Smooth muscle cell (in vitro differentiated cells): ENCODE results near the gene B4GALT3. TPM values are rescaled to one million over a fixed set of nuclear protein-coding genes. Genes with fewer than 3 reads are reported as not detected.

ENCODE experiments used
- DNase-seq: peaks from one replicate; lab custom pipeline; 2025; ENCODE audit not compliant: unreplicated experiment; lab: John Stamatoyannopoulos, UW
- H2AFZ ChIP-seq: fragments of 200-600 bp; sonication (generic); 2 replicates; pipeline ENCODE4 v1.6.0; 2016; ENCODE audit warnings: antibody characterized with exemption, low read depth, mild to moderate bottlenecking
- H3F3A ChIP-seq: fragments of 200-600 bp; sonication (generic); 2 replicates; pipeline ENCODE4 v1.6.0; 2017; ENCODE audit warnings: antibody characterized with exemption, low read depth
- H3K27ac ChIP-seq: fragments of 200-600 bp; sonication (generic); 2 replicates; pipeline ENCODE4 v1.5.1; 2016; ENCODE audit warnings: low read depth, mild to moderate bottlenecking
- H3K27me3 ChIP-seq: fragments of 200-600 bp; sonication (generic); 2 replicates; pipeline ENCODE4 v1.6.1; 2016; ENCODE audit warnings: low read depth, mild to moderate bottlenecking
- H3K36me3 ChIP-seq: fragments of 200-600 bp; sonication (generic); 2 replicates; pipeline ENCODE4 v1.5.1; 2016; ENCODE audit warnings: low read depth
- H3K4me1 ChIP-seq: fragments of 200-600 bp; sonication (generic); 2 replicates; pipeline ENCODE4 v1.5.1; 2016; ENCODE audit warnings: low read depth
- H3K4me2 ChIP-seq: fragments of 200-600 bp; sonication (generic); 2 replicates; pipeline ENCODE4 v1.6.0; 2016; ENCODE audit warnings: mild to moderate bottlenecking
- H3K4me3 ChIP-seq: fragments of 200-600 bp; sonication (generic); 2 replicates; pipeline ENCODE4 v1.5.1; 2016; ENCODE audit warnings: mild to moderate bottlenecking
- H3K79me2 ChIP-seq: fragments of 200-600 bp; sonication (generic); 2 replicates; pipeline ENCODE4 v1.6.0; 2016; ENCODE audit warnings: low read depth, mild to moderate bottlenecking
- H3K9ac ChIP-seq: fragments of 200-600 bp; sonication (generic); 2 replicates; pipeline ENCODE4 v1.6.0; 2016; ENCODE audit warnings: low read depth
- H3K9me3 ChIP-seq: fragments of 200-600 bp; sonication (generic); replicated peaks from 2 replicates; pipeline ENCODE4 v1.5.1; 2016; ENCODE audit warnings: low read depth
- H4K20me1 ChIP-seq: fragments of 200-600 bp; sonication (generic); 2 replicates; pipeline ENCODE4 v1.6.0; 2016; ENCODE audit warnings: low read depth
- WGBS: methylation state at CpG from one replicate; pipeline ENCODE4 v1.1.7; 2016; ENCODE audit warnings: low lambda C conversion rate; 5-methylcytosine and 5-hydroxymethylcytosine counted together
- polyA plus RNA-seq: library from polyadenylated mRNA; unstranded; fragments of >200 nt; fragmentation: Nextera tagmentation; extraction: Ambion mirVana; gene quantifications from 2 replicates; pipeline ENCODE4 v1.2.1, GENCODE V29; 2016
- total RNA-seq: library from RNA; depleted of rRNA; stranded (reverse); fragments of >200 nt; gene quantifications from 2 replicates; pipeline ENCODE4 v1.2.3, GENCODE V29; 2014
- TF ChIP-seq, protein P1 (sequence below): fragments of 200-600 bp; sonication (generic); IDR thresholded peaks from 2 replicates; pipeline ENCODE4 v1.5.1; 2017; ENCODE audit warnings: borderline replicate concordance, mild to moderate bottlenecking, antibody characterized with exemption; ENCODE audit not compliant: insufficient read depth, poor library complexity, severe bottlenecking

Gene B4GALT3
- total RNA-seq, result 21.4 and 21.9 TPM in 2 replicates
- polyA plus RNA-seq, result 44.9 and 47.0 TPM in 2 replicates

GRCh38 chr1:161177112-161177935 lies at the start of gene B4GALT3:
B4GALT3 (minus strand) TSS chr1:161177507; CDS start chr1:161176060, 1,447 bp downstream.
- Histone ChIP-seq H3K36me3 (no peaks in the 10 kb centered on the region), H3K4me2 (peak within 1 kb of the TSS; percentile 99), H3K27ac (peak within 1 kb of the TSS; percentile 63), H4K20me1 (no peaks in the 10 kb centered on the region), H3K4me3 (peak within 1 kb of the TSS; percentile 90), H3K9me3 (no peaks in the 10 kb centered on the region), H3K79me2 (peaks cover 10% of the 10 kb centered on the region), H3F3A (no peaks in the 10 kb centered on the region), H3K4me1 (peaks cover 7% of the 10 kb centered on the region), H3K9ac (peak within 1 kb of the TSS; percentile 98), H3K27me3 (no peaks in the 10 kb centered on the region), H2AFZ (peak within 1 kb of the TSS; percentile 99)
- 2% methylated on average over 39 of the region's 50 CpGs for WGBS
- TF ChIP-seq, protein P1, sequence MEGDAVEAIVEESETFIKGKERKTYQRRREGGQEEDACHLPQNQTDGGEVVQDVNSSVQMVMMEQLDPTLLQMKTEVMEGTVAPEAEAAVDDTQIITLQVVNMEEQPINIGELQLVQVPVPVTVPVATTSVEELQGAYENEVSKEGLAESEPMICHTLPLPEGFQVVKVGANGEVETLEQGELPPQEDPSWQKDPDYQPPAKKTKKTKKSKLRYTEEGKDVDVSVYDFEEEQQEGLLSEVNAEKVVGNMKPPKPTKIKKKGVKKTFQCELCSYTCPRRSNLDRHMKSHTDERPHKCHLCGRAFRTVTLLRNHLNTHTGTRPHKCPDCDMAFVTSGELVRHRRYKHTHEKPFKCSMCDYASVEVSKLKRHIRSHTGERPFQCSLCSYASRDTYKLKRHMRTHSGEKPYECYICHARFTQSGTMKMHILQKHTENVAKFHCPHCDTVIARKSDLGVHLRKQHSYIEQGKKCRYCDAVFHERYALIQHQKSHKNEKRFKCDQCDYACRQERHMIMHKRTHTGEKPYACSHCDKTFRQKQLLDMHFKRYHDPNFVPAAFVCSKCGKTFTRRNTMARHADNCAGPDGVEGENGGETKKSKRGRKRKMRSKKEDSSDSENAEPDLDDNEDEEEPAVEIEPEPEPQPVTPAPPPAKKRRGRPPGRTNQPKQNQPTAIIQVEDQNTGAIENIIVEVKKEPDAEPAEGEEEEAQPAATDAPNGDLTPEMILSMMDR, result peak; percentile 13
- DNase-seq, result peak; percentile 83

DNA sequence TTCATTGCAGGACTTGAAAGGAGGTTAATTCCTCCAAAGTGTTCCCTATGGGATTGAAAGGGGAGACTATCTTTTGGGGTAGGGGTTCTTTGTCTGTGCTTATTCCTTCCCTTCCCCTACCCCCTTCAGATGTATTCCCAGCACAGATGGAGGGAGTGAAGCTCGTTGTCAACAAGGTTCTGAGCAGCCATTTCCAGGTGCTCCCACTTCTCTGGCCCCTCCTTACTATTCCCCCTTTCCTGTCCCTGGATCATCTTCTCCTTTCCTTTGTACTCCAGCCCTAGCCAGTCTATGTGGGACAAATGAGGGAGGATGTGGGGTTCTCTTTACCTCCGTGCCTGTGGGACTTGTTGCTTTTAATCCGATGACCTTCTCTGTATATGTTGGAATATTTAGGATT lies 49.5 kb upstream of the B4GALT3 start:
- no peak for DNase-seq
- peak overlapping the region; percentile 87 for H3K4me2 ChIP-seq
- no peaks in the 10 kb centered on the region for H3K9me3 ChIP-seq
- 79% methylated on average over 3 of the region's 3 CpGs for WGBS
- no peak overlapping the region for H2AFZ ChIP-seq
- H3K27ac ChIP-seq, result no peak overlapping the region
- H3K9ac ChIP-seq, result no peak overlapping the region
- no peaks in the 10 kb centered on the region for H3K36me3 ChIP-seq
- no peaks in the 10 kb centered on the region for H3F3A ChIP-seq
- no peaks in the 10 kb centered on the region for H4K20me1 ChIP-seq
- H3K27me3 ChIP-seq, result no peaks in the 10 kb centered on the region
- TF ChIP-seq, protein P1, result no peak
- H3K79me2 ChIP-seq, result no peaks in the 10 kb centered on the region
- H3K4me3 ChIP-seq, result peak overlapping the region; percentile 82
- H3K4me1 ChIP-seq, result no peaks in the 10 kb centered on the region

DNA sequence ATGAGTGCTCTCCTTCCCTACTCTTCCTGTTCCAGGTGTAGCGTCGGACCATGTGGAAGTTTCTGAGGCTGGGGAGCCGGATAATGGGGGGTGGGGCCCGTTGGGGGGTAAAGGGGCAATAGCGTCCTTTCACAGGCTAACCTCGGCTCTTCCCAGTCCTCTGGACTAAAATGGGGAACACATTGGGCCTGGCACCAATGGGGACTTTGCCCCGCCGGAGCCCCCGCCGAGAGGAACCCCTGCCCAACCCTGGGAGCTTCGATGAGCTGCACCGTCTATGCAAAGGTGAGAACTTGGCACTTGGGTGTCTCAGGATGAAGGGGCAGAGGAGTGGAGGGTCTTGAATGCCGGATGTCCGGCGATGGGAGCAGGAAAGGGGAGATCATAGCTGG lies 49.0 kb upstream of the B4GALT3 start:
- peak overlapping the region; percentile 41 for H3K9ac ChIP-seq
- no peaks in the 10 kb centered on the region for H3K9me3 ChIP-seq
- 17% methylated on average over 11 of the region's 15 CpGs for WGBS

More for the DNA sequence above, 49.0 kb upstream of the B4GALT3 start:
- Histone ChIP-seq H3F3A (no peaks in the 10 kb centered on the region), H2AFZ (peak overlapping the region; percentile 89), H3K27me3 (no peaks in the 10 kb centered on the region), H3K36me3 (no peaks in the 10 kb centered on the region), H3K4me3 (peak overlapping the region; percentile 82), H3K4me2 (peak overlapping the region; percentile 87), H4K20me1 (no peaks in the 10 kb centered on the region), H3K79me2 (no peaks in the 10 kb centered on the region), H3K27ac (no peak overlapping the region), H3K4me1 (no peaks in the 10 kb centered on the region)
- DNase-seq, result no peak
- TF ChIP-seq, protein P1, result no peak
